Ovary (tissue), 3 donors: ENCODE results near the gene TEKT5.

Experiments used
- CTCF ChIP-seq, 3 donors: fragments of 450-650 bp in 2 of 3; fragments of 200-600 bp in 1 of 3; IDR thresholded peaks; one replicate each; pipeline versions ENCODE4 v1.5.1 to v1.8.0; 2016 to 2022; ENCODE audit warnings: antibody characterized with exemption in 3 of 3, mild to moderate bottlenecking in 1 of 3
- EP300 ChIP-seq: sonication (generic); formaldehyde crosslinking; IDR thresholded peaks from one replicate; pipeline ENCODE4 v1.6.1; 2017; ENCODE audit warnings: antibody characterized with exemption
- POLR2A ChIP-seq: fragments of 450-650 bp; IDR thresholded peaks from one replicate; pipeline ENCODE4 v1.6.1; 2017; ENCODE audit warnings: antibody characterized with exemption, mild to moderate bottlenecking, moderate library complexity
- donor health status: DM: no; HTN: no; CAD: no.

DNA sequence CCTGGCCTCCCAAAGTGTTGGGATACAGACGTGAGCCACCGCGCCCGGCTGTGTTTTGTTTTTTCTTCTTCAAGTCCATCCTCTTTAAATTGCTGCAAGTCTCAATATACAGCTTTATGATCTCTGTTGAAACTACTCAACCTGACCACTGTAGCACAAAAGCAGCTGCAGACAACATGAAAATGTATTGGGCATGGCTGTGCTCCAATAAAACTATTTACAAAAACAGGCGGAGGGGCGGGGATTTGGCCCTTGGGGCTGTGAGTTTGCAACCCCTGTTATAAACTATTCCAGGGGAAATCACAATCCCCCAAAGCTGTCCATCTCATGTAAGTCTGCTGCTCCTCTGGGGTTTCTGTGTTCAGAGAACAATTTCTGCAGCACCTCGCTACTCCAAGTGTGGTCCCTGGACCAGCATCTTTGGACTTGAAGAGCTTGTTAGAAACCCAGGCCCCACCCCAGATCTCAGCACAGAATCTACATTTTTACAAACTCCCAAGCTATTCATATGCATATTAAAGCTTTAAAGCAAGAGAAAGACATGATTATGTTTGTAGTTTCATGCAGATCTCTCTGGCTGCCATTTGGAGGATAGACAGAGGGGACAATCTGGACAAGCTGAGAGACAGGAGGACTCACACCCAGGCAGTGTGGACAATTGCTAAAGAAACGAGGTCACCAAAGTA lies 33.6 kb downstream of the TEKT5 start:
- TF ChIP-seq CTCF (IDR thresholded peaks at IDR 0.05), result no peak
- no peak for TF ChIP-seq EP300
- no peak for TF ChIP-seq POLR2A
